ENCODE data around the gene MAPK9. TPM values are rescaled to one million over a fixed set of nuclear protein-coding genes. Genes with fewer than 3 reads are reported as not detected.

The MAPK9 gene
- total RNA-seq, 1 experiment from 2014 or later = 43.4 TPM

GRCh38 chr5:180216646-180217171 is 75.2 kb downstream of the MAPK9 start:
- ChIA-PET POLR2A (no interaction called here), CTCF (no interaction called here), RAD21 (ENCODE audit: low non-redundant PET in 1 of 2, low total read pairs in 2 of 2, uncharacterized antibody in 2 of 2, unreplicated experiment in 2 of 2) (no interaction called here)
- ATAC-seq (no peak), DNase-seq (ENCODE audit: low read depth, low spot score) (no peak)
- H3K4me1 ChIP-seq (ENCODE audit: control insufficient read depth in 1 of 2, insufficient read depth in 2 of 2, low read length in 2 of 2) = no peaks in the 10 kb centered on the region
- no peak overlapping the region for H3K4me3 ChIP-seq (replicated peaks in 1 of 2; ENCODE audit: low read depth in 1 of 2, low read length in 2 of 2)
- no peak overlapping the region for H3K9ac ChIP-seq (ENCODE audit: low read length)
- TF ChIP-seq YY1 (IDR thresholded peaks at IDR 0.05; ENCODE audit: extremely low read depth, insufficient replicate concordance, low read depth, low read length) = no peak
- TF ChIP-seq SRF (IDR thresholded peaks at IDR 0.05; ENCODE audit: low read depth) = no peak
- TF ChIP-seq ZNF274 (IDR thresholded peaks at IDR 0.05; ENCODE audit: low read depth, low read length) = no peak
- TF ChIP-seq MAX (IDR thresholded peaks at IDR 0.05) = no peak
- no peak for TF ChIP-seq EZH2phosphoT487 (IDR thresholded peaks at IDR 0.05; ENCODE audit: borderline replicate concordance)
- TF ChIP-seq POLR2AphosphoS5 (IDR thresholded peaks at IDR 0.05; ENCODE audit: low read depth, low read length) = no peak
- no peak for TF ChIP-seq JUND (IDR thresholded peaks at IDR 0.05)
- TF ChIP-seq CBX3 (IDR thresholded peaks at IDR 0.05; ENCODE audit: low read depth) = no peak
- no peak for TF ChIP-seq ATF3 (IDR thresholded peaks at IDR 0.05)
- TF ChIP-seq EZH2 (IDR thresholded peaks at IDR 0.05) = no peak
- TF ChIP-seq, protein P1, sequence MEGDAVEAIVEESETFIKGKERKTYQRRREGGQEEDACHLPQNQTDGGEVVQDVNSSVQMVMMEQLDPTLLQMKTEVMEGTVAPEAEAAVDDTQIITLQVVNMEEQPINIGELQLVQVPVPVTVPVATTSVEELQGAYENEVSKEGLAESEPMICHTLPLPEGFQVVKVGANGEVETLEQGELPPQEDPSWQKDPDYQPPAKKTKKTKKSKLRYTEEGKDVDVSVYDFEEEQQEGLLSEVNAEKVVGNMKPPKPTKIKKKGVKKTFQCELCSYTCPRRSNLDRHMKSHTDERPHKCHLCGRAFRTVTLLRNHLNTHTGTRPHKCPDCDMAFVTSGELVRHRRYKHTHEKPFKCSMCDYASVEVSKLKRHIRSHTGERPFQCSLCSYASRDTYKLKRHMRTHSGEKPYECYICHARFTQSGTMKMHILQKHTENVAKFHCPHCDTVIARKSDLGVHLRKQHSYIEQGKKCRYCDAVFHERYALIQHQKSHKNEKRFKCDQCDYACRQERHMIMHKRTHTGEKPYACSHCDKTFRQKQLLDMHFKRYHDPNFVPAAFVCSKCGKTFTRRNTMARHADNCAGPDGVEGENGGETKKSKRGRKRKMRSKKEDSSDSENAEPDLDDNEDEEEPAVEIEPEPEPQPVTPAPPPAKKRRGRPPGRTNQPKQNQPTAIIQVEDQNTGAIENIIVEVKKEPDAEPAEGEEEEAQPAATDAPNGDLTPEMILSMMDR (IDR thresholded peaks at IDR 0.05 in 2 of 3, conservative IDR thresholded peaks at IDR 0.05 in 1 of 3; ENCODE audit: borderline replicate concordance in 1 of 3, insufficient read depth in 1 of 3, low read depth in 2 of 3, low read length in 2 of 3) = no peak
- TF ChIP-seq ZFX (IDR thresholded peaks at IDR 0.05) = no peak
- TF ChIP-seq ELF1 (IDR thresholded peaks at IDR 0.05; ENCODE audit: borderline replicate concordance, low read depth) = no peak
- TF ChIP-seq, protein P2, sequence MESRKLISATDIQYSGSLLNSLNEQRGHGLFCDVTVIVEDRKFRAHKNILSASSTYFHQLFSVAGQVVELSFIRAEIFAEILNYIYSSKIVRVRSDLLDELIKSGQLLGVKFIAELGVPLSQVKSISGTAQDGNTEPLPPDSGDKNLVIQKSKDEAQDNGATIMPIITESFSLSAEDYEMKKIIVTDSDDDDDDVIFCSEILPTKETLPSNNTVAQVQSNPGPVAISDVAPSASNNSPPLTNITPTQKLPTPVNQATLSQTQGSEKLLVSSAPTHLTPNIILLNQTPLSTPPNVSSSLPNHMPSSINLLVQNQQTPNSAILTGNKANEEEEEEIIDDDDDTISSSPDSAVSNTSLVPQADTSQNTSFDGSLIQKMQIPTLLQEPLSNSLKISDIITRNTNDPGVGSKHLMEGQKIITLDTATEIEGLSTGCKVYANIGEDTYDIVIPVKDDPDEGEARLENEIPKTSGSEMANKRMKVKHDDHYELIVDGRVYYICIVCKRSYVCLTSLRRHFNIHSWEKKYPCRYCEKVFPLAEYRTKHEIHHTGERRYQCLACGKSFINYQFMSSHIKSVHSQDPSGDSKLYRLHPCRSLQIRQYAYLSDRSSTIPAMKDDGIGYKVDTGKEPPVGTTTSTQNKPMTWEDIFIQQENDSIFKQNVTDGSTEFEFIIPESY (IDR thresholded peaks at IDR 0.05; ENCODE audit: extremely low read depth, insufficient replicate concordance, low read length) = no peak
- no peak for TF ChIP-seq SIN3A (IDR thresholded peaks at IDR 0.05; ENCODE audit: low read depth)
- TF ChIP-seq, protein P3, sequence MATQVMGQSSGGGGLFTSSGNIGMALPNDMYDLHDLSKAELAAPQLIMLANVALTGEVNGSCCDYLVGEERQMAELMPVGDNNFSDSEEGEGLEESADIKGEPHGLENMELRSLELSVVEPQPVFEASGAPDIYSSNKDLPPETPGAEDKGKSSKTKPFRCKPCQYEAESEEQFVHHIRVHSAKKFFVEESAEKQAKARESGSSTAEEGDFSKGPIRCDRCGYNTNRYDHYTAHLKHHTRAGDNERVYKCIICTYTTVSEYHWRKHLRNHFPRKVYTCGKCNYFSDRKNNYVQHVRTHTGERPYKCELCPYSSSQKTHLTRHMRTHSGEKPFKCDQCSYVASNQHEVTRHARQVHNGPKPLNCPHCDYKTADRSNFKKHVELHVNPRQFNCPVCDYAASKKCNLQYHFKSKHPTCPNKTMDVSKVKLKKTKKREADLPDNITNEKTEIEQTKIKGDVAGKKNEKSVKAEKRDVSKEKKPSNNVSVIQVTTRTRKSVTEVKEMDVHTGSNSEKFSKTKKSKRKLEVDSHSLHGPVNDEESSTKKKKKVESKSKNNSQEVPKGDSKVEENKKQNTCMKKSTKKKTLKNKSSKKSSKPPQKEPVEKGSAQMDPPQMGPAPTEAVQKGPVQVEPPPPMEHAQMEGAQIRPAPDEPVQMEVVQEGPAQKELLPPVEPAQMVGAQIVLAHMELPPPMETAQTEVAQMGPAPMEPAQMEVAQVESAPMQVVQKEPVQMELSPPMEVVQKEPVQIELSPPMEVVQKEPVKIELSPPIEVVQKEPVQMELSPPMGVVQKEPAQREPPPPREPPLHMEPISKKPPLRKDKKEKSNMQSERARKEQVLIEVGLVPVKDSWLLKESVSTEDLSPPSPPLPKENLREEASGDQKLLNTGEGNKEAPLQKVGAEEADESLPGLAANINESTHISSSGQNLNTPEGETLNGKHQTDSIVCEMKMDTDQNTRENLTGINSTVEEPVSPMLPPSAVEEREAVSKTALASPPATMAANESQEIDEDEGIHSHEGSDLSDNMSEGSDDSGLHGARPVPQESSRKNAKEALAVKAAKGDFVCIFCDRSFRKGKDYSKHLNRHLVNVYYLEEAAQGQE (IDR thresholded peaks at IDR 0.05; ENCODE audit: low read depth) = no peak
- TF ChIP-seq RAD21 (IDR thresholded peaks at IDR 0.05; ENCODE audit: low read depth) = no peak
- TF ChIP-seq SP1 (IDR thresholded peaks at IDR 0.05; ENCODE audit: low read depth) = no peak
- TF ChIP-seq CEBPB (IDR thresholded peaks at IDR 0.05; ENCODE audit: low read depth) = no peak
- intact Hi-C loops (cut with micrococcal nuclease) = no loop called here
- no peak overlapping the region for H3K4me2 ChIP-seq (ENCODE audit: low read length)
- no TSS peak for BruUV-seq (replicated peaks)
- no peaks in the 10 kb centered on the region for H3K79me2 ChIP-seq (ENCODE audit: insufficient read depth, low read length)
- no peaks in the 10 kb centered on the region for H4K20me1 ChIP-seq (ENCODE audit: insufficient read depth)
- no peak overlapping the region for H3K27ac ChIP-seq (ENCODE audit: low read depth, low read length)
- no peaks in the 10 kb centered on the region for H3K27me3 ChIP-seq (ENCODE audit: insufficient read depth, low read length)
- no peaks in the 10 kb centered on the region for H3K36me3 ChIP-seq (ENCODE audit: control insufficient read depth in 1 of 2, insufficient read depth in 2 of 2, low read length in 2 of 2)
- H3K9me2 ChIP-seq (ENCODE audit: insufficient read depth) = no peaks in the 10 kb centered on the region
- H3K9me3 ChIP-seq (ENCODE audit: control insufficient read depth in 1 of 2, insufficient read depth in 1 of 2, low read depth in 1 of 2, low read length in 2 of 2) = no peaks in the 10 kb centered on the region
- no peak overlapping the region for H2AFZ ChIP-seq (ENCODE audit: low read depth, low read length, poor library complexity, severe bottlenecking)

All from HCT116 (cell line).